GM18861 (cell line): ENCODE data around the gene DYNAP.

Experiments
- ATAC-seq: cut with Tn5 transposase; IDR thresholded peaks from one replicate; pipeline ENCODE4 v1.9.1; 2021; ENCODE audit not compliant: unreplicated experiment

DYNAP gene

GRCh38 chr18:54630963-54631362 lies 39.9 kb downstream of the DYNAP start:
- ATAC-seq, result no peak

- no peak for ATAC-seq
Measured at GRCh38 chr18:54636217-54636616, 45.2 kb downstream of the DYNAP start.

GRCh38 chr18:54641734-54642133 lies 50.7 kb downstream of the DYNAP start:
- ATAC-seq, result no peak

- peak; percentile 54 for ATAC-seq
Measured at GRCh38 chr18:54647176-54647575, 56.1 kb downstream of the DYNAP start.
